Measurements from ENCODE around the gene TXNRD3. TPM values are rescaled to one million over a fixed set of nuclear protein-coding genes. Genes with fewer than 3 reads are reported as not detected.

TXNRD3 gene
- total and polyA plus RNA-seq, 2 of the 4 experiments (the other 2 are of a cell fraction) = 3.9 to 8.4 TPM

GRCh38 chr3:126558336-126559071 lies 96.4 kb downstream of the TXNRD3 start, which contains the start of gene C3orf22:
TSS of gene C3orf22 (minus strand) at chr3:126558932. CDS start at chr3:126553390, 5,542 bp downstream.
- BruUV-seq (replicated peaks) = no TSS peak
- H3K4me3 ChIP-seq (ENCODE audit: insufficient read depth, low read depth, low read length) = no peak within 1 kb of the TSS
- H2AK5ac ChIP-seq (ENCODE audit: low read depth, low read length) = no peak within 1 kb of the TSS
- no peak within 1 kb of the TSS for H2BK5ac ChIP-seq (ENCODE audit: low read depth, low read length, poor library complexity, severe bottlenecking)
- no peak within 1 kb of the TSS for H2BK20ac ChIP-seq (ENCODE audit: low read depth, low read length)
- no peak within 1 kb of the TSS for H2AK9ac ChIP-seq (replicated peaks; ENCODE audit: low read depth, low read length, poor library complexity)
- no peak within 1 kb of the TSS for H4K5ac ChIP-seq (ENCODE audit: low read depth, low read length)
- no peaks in the 10 kb centered on the region for H3K79me1 ChIP-seq (ENCODE audit: low read depth in 1 of 2, low read length in 2 of 2)
- H3K4me1 ChIP-seq (ENCODE audit: control insufficient read depth, insufficient read depth, low read length) = no peaks in the 10 kb centered on the region
- no peak within 1 kb of the TSS for H3K14ac ChIP-seq (replicated peaks; ENCODE audit: low read depth, low read length)
- H3K4ac ChIP-seq (ENCODE audit: low read depth, low read length) = no peak within 1 kb of the TSS
- H2BK15ac ChIP-seq (ENCODE audit: low read depth, low read length) = no peak within 1 kb of the TSS
- ATAC-seq (ENCODE audit: low read depth) (no peak), DNase-seq (no peak)
- no peak within 1 kb of the TSS for H3K9ac ChIP-seq (ENCODE audit: low read depth, low read length)
- no peak for TF ChIP-seq RCOR1 (IDR thresholded peaks at IDR 0.05; ENCODE audit: insufficient replicate concordance, low read length)
- H3K36me3 ChIP-seq (ENCODE audit: control insufficient read depth, insufficient read depth, low read length) = no peaks in the 10 kb centered on the region
- H3K9me3 ChIP-seq (ENCODE audit: control insufficient read depth, insufficient read depth, low read length) = no peaks in the 10 kb centered on the region
- peaks cover 16% of the 10 kb centered on the region for H3K27me3 ChIP-seq (ENCODE audit: control insufficient read depth, insufficient read depth, low read length)
- no peak within 1 kb of the TSS for H4K91ac ChIP-seq (ENCODE audit: insufficient read depth, low read depth, low read length)
- no peak within 1 kb of the TSS for H2BK120ac ChIP-seq (ENCODE audit: low read depth, low read length)
- H3K56ac ChIP-seq (ENCODE audit: extremely low read depth, insufficient read depth, low read length) = no peak within 1 kb of the TSS
- H3K27ac ChIP-seq (ENCODE audit: insufficient read depth, low read length) = no peak within 1 kb of the TSS
- H3K9me1 ChIP-seq (ENCODE audit: insufficient read depth, low read length) = no peaks in the 10 kb centered on the region
- WGBS, 2 experiments (ENCODE audit: extremely low coverage in 2 of 2, insufficient read length in 1 of 2) = 57% methylated on average over 5 of the region's 9 CpGs; no CpG with 5 or more reads in 1 of the 2 experiments
- dilution Hi-C loops (cut with HindIII; ENCODE audit: low sequenced_read_pairs, unreplicated experiment) = no loop called here
- H3K18ac ChIP-seq (ENCODE audit: low read depth, low read length) = no peak within 1 kb of the TSS
- H3K4me2 ChIP-seq (ENCODE audit: low read depth, low read length) = no peak within 1 kb of the TSS
- in situ Hi-C loops (cut with MboI; ENCODE audit: low sequenced_read_pairs) = no loop called here
- intact Hi-C loops (cut with micrococcal nuclease) = no loop called here
- no peak within 1 kb of the TSS for H4K8ac ChIP-seq (ENCODE audit: low read depth in 2 of 2, low read length in 2 of 2)
- ChIA-PET CTCF (interaction anchor here (0.9 kb wide), 1 partner anchor 12 kb away, joined by 3 read pairs; no protein-coding TSS in a partner anchor), POLR2A (ENCODE audit: unreplicated experiment) (no interaction called here)
- no peak within 1 kb of the TSS for H3K23ac ChIP-seq (ENCODE audit: low read depth, low read length)
- H4K20me1 ChIP-seq (ENCODE audit: insufficient read depth, low read length) = no peaks in the 10 kb centered on the region
- H2AFZ ChIP-seq (replicated peaks; ENCODE audit: low read length, poor library complexity) = no peak within 1 kb of the TSS
